GM12873 (cell line): ENCODE results near the gene KIAA1586.

Experiments
- TF ChIP-seq, protein P1 (sequence below): IDR thresholded peaks from 2 replicates; pipeline ENCODE4 v1.5.1; 2012; ENCODE audit warnings: low read depth, mild to moderate bottlenecking, moderate library complexity, low read length, control low read depth; ENCODE audit not compliant: insufficient read depth; ENCODE audit errors: missing control alignments

KIAA1586 gene

GRCh38 chr6:57074383-57074782, 27.9 kb downstream of the KIAA1586 start:
- TF ChIP-seq, protein P1, sequence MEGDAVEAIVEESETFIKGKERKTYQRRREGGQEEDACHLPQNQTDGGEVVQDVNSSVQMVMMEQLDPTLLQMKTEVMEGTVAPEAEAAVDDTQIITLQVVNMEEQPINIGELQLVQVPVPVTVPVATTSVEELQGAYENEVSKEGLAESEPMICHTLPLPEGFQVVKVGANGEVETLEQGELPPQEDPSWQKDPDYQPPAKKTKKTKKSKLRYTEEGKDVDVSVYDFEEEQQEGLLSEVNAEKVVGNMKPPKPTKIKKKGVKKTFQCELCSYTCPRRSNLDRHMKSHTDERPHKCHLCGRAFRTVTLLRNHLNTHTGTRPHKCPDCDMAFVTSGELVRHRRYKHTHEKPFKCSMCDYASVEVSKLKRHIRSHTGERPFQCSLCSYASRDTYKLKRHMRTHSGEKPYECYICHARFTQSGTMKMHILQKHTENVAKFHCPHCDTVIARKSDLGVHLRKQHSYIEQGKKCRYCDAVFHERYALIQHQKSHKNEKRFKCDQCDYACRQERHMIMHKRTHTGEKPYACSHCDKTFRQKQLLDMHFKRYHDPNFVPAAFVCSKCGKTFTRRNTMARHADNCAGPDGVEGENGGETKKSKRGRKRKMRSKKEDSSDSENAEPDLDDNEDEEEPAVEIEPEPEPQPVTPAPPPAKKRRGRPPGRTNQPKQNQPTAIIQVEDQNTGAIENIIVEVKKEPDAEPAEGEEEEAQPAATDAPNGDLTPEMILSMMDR: no peak

GRCh38 chr6:57075092-57075491, 28.6 kb downstream of the KIAA1586 start:
- TF ChIP-seq, protein P1: no peak

DNA sequence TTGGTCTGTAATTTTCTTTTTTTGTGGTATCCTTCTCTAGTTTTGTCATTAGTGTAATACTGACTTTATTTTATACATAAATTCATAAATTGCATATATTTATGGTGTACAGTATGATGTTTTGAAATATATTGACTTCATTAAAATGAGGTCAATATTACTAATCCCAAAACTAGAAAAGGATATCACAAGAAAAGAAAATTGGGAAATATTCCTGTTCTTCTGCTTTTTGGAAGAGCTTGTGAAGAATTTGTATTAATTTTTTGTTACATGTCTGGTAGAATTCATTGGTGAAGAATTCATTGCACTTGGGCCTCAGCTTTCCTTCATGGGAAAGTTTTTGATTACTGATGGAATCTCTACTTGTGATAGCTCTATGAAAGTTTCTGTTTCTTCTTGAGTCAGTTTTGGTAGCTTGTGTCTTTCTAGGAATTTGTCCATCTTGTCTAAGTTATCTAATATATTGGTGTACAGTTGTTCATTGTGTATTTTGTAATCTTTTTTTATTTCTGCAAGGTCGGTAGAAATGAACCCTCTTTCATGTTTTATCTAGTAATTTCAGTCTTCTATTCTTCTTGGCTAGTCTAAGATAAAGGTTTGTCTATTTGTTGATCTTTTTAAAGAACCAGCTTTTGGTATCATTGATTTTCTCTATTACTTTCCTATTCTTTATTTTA, 32.2 kb downstream of the KIAA1586 start:
- TF ChIP-seq, protein P1: no peak

DNA sequence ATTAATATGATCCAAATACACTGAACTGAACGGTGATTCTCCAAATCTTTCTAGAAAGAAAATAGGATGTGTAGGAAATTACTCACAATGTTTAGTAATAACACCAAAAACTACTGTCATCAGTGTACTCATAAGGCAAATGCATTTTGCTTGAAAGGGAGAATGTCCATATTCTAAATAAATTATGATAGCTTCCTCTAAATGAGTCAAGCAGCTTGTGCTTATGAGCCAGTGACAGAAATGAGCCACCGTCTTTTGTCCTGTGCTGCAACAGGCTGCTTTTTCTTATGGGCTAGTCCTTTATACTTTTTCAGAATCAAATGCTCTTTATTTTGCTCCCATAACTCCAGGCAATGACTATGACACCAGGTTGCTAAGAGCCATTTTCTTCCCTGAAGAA, 39.0 kb downstream of the KIAA1586 start:
- TF ChIP-seq, protein P1: no peak

DNA sequence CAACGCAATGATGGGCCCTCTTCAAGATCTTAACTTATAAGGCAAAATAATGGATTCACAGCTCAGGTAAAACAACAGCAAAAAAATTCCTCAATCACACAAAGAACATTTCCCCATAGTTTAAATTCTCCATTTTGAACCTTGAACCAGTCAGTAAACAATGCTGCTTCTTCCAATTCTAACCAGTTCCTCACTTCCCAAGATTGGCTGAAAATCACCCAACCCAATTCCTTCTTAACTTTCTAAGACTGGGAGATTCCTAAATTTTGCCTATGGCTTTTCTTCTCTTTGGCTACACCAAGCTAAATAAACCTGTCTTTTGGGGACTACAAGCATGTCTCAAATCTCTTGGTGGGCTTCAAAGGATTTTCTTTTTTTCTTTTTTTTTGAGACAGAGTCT, 40.4 kb downstream of the KIAA1586 start:
- TF ChIP-seq, protein P1: no peak

DNA sequence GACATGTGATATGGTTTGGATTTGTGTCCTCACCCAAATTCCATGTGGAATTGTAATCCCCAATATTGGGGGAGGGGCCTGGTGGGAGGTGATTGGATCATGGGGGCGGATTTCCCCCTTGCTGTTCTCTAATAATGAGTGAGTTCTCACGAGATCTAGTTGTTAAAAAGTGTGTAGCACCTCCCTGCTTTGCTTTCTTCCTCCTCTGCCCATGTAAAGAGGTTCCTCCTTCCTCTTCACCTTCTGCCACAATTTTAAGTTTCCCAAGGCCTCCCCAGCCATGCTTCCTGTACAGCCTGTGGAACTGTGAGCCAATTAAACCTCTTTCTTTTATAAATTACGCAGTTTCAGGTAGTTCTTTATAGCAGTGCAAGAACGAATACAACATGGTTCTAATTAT, 41.4 kb downstream of the KIAA1586 start:
- TF ChIP-seq, protein P1: no peak

DNA sequence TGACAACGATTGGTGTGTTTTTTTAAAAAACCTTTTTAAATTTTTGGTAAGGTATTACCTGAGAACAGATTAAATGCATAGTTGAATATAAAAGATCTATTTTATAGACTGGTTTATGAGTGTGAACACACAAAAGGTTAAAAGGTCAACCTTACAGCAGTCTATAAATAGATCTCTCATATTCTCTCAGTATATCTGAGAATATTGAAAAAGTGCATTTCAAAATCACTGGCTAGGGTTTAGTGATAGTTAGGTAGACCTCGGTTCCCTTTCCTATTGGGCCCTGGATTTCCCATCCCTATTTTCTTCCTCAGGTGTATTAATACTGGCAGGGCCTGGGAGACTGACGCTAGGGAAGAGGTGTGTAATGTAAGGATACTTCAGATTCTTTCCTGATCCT, 42.8 kb downstream of the KIAA1586 start:
- TF ChIP-seq, protein P1: no peak
